GM19193 (cell line): ENCODE results near the gene SLC30A9.

Experiments
- POLR2A ChIP-seq: IDR thresholded peaks from 4 replicates; pipeline ENCODE4 v1.6.1; 2011; ENCODE audit not compliant: insufficient read depth, insufficient read length; ENCODE audit errors: extremely low read depth

Gene SLC30A9

DNA sequence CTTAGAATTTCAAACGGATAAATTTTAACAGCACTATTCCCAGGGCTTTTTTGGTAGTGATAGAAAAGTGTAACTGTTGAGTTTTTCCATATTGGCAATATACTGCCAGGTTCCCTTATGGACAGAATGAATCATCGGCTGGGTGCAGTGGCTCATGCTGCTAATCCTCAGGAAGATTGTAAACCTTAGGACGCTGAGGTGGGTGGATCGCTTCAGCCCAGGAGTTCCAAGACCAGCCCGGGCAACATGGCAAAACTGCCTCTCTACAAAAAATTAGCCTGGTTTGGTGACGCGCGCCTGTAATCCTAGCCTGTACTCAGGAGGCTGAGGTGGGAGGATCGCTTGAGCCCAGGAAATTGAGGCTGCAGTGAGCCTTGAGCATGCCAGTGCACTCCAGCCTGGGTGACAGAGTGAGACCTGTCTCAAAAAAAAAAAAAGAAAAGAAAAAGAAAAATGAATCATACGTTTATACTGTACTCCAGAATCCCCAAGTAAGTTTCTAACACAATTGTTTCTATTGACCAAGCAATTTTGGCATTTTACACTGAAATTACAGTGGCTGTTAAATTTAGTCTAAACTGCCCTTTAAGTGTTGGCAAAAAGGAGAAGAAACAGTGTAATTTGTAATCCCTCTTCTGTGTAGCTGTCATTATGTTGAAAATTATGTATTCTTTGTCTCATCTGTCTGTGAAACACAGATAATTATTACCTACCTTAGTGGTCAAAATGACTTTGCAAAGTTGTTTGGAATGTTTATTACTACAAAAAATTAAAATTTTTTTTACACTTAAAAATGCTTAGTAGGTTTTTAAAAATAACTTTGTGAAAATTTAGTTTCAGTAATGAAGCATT is 1.8 kb downstream of the SLC30A9 start:
- TF ChIP-seq POLR2A, result no peak

DNA sequence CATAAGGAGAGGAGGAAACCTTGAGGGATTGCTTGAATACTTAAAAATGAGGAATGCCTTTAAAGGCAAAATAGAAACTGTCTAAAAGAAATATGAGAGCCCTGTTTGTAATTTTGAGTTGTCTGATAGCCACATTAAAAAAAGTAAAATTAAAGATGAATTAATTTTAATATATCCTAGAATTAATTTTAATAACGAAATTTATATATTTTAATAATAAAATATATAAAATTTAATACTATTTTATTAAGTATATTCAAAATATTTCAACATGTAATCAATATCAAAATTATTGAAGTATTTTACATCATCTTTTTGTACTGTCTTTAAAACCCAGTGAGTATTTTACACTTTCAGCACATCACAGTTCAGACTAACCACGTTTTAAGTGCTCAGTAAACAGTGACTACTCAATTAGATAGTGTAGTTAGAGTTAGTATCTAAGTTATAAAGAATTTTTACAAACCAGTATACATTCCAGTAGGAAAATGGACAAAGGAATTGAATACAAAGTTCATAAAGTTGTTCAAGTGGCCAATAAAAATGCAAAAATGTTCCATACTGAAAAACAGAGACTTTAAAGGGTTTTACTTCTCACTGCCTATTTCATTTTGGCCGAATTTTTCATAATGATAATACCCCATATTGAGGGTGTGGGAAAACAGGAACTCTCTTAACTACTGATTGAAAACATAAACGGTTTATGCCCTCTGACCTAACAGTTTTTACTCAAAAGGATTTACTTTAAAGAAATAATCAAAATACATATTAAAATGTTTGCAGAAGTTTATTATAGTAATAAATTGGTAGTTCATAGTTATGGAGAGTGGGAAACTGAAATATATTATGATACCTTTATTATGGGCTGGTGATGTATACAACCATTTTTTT is 2.9 kb downstream of the SLC30A9 start:
- no peak for TF ChIP-seq POLR2A

DNA sequence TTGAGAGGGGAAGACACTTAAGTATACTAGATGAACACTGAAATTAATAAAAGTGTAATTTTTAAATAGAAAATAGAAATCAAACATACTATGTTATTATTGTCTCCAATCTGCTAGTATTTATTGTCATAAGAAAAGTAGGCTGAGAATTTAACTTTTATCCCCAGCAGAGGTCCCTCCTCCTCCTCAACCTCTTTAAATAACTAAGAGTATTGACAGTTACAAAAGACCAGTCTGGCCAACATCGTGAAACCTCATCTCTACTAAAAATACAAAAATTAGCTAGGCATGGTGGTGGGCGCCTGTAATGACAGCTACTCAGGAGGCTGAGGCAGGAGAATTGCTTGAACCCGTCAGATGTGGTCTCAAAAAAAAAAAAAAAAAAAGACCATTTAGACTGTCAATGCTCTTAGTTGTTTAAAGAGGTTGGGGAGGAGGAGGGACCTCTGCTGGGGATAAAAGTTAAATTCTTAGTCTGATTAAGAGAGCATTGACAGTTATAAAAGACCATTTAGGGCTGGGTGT is 4.2 kb downstream of the SLC30A9 start:
- no peak for TF ChIP-seq POLR2A

DNA sequence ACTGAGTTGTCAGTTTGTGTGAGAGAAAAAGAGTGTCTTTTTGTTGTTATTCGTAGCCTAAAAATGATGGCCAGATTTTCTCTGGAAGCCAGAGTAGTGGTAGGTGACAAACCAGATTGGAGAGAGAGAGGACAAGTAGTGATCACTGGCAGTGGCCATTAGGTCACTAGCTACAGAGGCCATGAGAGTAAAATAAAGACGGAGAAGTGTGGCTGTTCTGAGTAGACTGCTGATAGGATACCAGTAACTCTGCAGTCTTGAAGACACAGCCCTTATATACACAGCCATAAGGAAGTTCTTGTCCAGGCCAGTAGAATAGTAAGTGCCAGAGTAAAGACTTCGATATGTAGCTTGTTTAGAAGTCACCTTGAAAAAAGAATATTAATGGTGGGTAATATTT is 7.7 kb downstream of the SLC30A9 start:
- TF ChIP-seq POLR2A, result no peak

DNA sequence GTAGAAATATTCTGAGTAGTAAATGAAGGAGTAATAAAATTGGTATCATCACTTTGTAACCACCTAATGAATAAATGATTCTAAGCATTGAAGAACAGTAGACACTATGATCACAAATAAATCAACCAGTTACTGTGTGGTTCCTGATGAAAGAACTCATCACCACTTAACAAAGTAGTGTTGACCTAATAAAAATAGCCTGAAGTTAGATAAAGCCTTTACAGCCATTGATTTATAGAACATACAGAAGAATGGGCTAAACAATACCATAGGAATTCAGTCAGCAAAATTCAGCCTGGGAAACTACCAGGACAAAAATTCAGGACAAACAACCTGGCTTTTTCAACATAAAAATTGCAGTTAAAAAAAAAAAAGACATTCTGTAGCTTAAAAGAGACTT is 9.0 kb downstream of the SLC30A9 start:
- no peak for TF ChIP-seq POLR2A

DNA sequence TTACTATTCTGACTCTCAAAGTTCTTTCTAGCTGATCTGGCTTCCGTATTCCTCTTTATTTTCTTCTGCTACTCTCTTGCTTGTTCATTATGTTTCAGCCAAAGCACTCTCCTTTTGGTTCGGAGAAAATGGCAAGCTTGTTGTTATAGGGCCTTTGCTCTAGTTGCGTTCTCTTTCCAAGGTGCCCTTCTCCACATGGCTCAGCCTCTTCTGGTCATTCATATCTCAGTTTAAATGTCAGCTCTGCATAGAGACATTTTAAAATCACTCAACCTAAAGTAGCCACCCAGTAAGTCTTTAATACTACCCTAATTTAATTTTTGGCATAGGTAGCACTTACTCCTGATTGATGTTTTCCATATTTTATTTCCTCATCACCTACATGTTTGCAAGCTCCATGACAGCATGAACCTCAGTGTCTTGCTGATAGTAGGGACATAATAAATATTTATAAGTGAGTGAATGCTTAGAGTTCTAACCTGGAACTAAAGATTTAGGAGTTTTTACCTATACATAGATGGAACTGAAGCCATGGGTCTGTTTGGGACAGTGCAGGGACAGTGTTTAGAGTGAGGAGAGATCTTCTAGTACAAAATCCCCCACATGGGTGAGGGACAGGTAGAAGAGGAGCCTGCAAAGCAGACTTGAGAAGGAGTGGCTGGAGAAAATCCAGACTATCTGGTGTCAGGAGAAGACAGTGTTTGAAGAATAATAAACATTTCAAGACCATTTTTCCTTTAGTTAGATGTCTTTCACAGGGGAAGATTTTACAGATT is 17.9 kb downstream of the SLC30A9 start:
- TF ChIP-seq POLR2A, result no peak

DNA sequence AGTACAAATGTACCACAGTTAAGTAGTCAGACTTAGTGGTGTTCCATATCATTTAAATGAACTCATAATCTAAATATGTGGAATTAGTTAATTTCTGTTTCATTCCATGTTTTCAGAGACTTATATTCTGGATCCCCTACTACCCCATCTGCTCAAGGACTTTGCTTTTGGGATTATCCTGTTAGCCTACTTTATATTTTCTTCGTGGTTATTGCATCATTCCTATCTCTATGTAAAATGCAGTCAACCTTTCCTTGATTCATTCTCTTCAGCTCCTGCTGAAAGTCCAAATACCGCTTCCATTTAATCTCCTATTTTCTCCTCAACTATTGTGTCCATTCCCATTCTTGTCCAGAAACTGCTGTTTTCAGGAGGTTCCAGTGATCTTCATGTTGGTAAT is 25.1 kb downstream of the SLC30A9 start:
- no peak for TF ChIP-seq POLR2A

DNA sequence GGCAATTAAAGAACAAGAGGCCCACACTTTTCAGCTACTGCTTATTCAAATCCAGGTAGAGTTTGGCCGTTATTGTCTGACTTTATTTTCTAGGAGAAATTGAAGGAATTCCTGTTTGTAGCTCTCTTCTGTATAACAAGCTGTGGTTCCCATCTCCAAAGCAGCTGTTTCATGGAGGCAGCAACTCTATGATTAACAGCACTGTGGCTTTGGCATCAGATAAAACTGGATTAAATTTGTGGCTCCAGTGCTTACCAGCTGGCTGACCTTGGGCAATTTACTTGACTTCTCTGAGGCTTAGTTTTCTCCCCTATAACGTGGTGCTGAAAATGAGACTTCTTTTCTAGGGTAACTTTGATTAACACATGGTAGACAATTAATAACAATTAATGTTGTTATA is 28.1 kb downstream of the SLC30A9 start:
- TF ChIP-seq POLR2A, result no peak

DNA sequence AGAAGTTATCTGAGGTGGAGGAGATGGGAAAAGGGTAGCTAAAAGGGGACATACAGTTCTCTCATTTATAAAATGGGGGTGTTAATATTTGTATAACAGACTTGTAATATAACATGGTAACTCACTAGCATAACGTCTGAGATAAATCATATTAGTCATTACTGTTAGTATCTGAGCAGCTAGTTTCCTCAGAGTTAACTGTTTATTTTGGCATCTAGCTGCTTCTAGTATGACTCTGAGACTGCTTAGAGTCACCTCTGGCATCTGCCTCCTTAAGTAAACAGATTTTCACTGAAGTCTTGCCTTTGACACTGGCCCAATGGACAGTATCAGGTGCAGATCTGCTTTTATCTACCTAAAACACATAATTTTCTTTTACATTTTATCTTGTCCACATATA is 58.1 kb downstream of the SLC30A9 start:
- no peak for TF ChIP-seq POLR2A

DNA sequence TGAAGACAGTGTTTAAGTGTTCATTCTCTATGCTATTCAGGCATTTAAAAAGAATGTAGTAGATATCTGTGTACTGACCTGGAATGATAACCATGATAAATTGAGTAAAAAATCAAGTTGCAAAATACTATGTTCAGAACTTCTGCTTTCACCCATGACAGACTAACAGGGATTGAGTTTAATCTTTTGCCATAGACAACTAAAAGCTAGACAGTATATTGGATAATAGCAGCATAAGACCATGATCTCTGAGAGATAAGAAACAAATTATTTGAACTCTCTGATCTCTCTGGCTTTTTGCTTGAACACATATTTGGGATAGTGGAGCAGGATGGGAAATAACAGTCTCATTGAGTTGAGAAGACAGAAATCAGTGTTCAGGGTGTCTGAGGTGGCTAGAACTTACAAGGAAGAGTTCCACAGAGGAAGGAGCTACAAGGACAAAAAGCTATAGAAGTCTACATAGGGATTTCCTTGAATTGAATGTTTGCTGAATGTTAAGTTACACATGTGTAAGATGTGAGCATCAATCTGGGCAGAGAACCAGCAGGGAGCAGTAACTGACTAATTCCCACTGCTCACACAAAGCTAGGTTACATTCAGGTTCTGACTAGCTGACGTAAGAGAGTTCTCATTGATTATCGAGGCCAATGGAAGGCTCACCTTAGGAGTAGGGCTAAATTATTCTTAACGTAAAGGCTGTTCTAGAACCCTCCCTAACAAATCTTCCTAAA is 60.4 kb downstream of the SLC30A9 start:
- TF ChIP-seq POLR2A, result no peak

DNA sequence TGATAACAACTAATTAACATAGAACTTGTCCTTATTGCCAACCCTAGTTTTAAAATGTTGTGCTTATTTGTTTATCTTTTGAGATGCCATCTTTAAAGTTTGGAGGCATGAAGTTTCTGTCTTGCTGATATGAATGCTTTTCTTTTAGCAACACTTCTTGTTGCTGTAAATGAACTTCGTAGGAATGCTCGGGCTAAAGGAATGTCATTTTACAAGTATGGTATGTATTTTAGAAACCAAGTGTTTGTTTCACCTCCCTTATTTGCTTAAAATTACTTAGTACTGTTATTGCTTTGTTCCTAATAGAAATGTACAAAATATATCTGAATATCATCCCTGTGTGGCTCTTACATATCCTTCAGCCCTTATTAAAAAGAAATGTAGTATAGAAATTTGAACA is 76.1 kb downstream of the SLC30A9 start:
- TF ChIP-seq POLR2A, result no peak

DNA sequence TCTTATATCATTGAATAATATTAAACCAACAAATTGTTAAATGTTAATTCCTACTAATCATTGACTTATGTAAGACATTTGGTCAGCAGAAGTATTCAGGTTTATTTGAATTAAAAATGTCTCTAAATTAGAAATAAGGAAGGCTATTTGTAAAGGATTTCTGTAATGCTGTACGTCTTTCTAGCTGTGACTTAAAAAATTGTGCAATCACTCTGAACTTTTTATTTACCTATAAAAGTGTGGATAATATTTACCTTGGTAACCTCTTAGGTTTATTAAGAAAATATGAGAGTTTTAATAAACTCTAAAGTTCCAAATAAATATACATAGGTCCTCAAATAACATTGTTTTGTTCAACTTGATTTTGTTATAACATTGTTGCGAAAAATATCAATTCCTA is 76.9 kb downstream of the SLC30A9 start:
- TF ChIP-seq POLR2A, result no peak

DNA sequence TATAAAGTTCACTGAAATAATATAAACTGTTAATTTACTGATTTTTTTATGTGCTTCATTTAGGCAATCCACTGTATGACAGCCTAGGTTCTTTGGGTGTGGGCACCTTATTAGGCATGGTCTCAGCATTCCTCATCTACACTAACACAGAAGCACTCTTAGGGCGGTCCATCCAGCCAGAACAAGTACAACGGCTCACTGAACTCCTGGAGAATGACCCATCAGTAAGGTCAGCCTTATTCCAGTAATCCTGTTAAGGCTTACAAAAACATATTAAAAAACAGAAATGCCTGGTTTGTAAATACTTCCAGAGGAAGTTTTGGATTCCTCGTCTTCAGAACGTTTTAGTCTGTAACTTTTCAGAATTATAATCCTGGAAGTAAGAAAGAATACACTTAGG is 80.1 kb downstream of the SLC30A9 start:
- no peak for TF ChIP-seq POLR2A

DNA sequence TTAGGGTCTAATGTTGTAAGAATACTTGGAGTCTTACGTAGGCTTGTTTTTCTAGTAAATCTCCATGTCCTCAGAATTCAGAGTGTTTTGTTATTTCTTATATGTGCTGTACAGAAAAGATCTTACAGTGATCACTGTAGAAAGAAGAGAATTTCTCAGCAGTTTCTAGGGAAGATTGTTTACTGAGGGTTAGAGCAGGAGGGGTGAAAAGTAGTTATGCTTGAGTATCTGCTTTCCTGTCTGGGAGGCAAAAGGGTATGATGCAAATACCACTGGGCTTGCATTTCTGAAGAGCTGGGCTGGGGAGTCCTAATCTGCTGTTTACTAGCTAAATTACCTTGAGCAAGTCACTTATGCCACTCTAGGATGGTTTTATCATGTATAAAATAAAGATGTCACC is 84.0 kb downstream of the SLC30A9 start:
- no peak for TF ChIP-seq POLR2A
